Body of pancreas (tissue), 4 donors: ENCODE data around the gene AFF3. TPM values are rescaled to one million over a fixed set of nuclear protein-coding genes. Genes with fewer than 3 reads are reported as not detected.

Experiments
- ATAC-seq: fragments of 150-250 bp; one replicate; pipeline ENCODE4 v1.9.1; 2016
- DNase-seq, 4 donors: peaks; one replicate each; pipeline ENCODE4 v3.0.0-alpha.2; 2019
- H3K27ac ChIP-seq, 4 donors: fragments of 200-600 bp; sonication (generic); 1 replicate in 3 of 4; 2 replicates in 1 of 4; pipeline versions ENCODE4 v1.5.1 to v1.6.1; 2016 to 2019; ENCODE audit warnings: mild to moderate bottlenecking in 1 of 4, mixed read lengths in 1 of 4, moderate library complexity in 1 of 4
- H3K27me3 ChIP-seq, 2 donors: fragments of 200-600 bp; sonication (generic); one replicate each; pipeline ENCODE4 v1.6.0; 2016; ENCODE audit warnings: mild to moderate bottlenecking in 1 of 2
- H3K36me3 ChIP-seq, 2 donors: fragments of 200-600 bp; sonication (generic); replicated peaks in 1 of 2; 2 replicates each; pipeline ENCODE4 v1.5.1; 2016; ENCODE audit warnings: low read depth in 2 of 2; ENCODE audit not compliant: insufficient read depth in 1 of 2
- H3K4me1 ChIP-seq: fragments of 200-600 bp; sonication (generic); one replicate; pipeline ENCODE4 v1.6.0; 2016
- H3K4me3 ChIP-seq, 2 donors: fragments of 200-600 bp; sonication (generic); 1 replicate in 1 of 2; 2 replicates in 1 of 2; pipeline ENCODE4 v1.5.1; 2016 to 2019
- H3K9me3 ChIP-seq, 3 donors: fragments of 200-600 bp; sonication (generic); 1 replicate in 2 of 3; 2 replicates in 1 of 3; pipeline ENCODE4 v1.5.1; 2016
- POLR2A ChIP-seq, 3 donors: fragments of 450-650 bp; IDR thresholded peaks; one replicate each; pipeline ENCODE4 v1.6.1; 2016; ENCODE audit warnings: antibody characterized with exemption in 3 of 3, mild to moderate bottlenecking in 2 of 3
- WGBS, 2 donors: methylation state at CpG; one replicate each; pipeline ENCODE4 v1.1.5; 2017; 5-methylcytosine and 5-hydroxymethylcytosine counted together
- intact Hi-C: fragments of 100-400 bp; cut with DNase I; formaldehyde crosslinking; loops from one replicate; pipeline ENCODE4 v1.15.1; 2023
- total RNA-seq, 2 donors: library from RNA; depleted of rRNA; stranded (reverse); fragments of >200 nt; gene quantifications; one replicate each; pipeline ENCODE4 v1.1.0, GENCODE V29; 2016
- TF ChIP-seq, protein P1 (sequence below), 7 experiments: fragments of 450-650 bp in 4 of 7; fragments of 200-600 bp in 3 of 7; sonication (generic) in 3 of 7; IDR thresholded peaks; one replicate each; pipeline ENCODE4 v1.5.1; 2016 to 2019; ENCODE audit warnings: antibody characterized with exemption in 7 of 7

Gene AFF3
- total RNA-seq, 2 donors from 2014 or later: 0.52 to 0.99 TPM

DNA sequence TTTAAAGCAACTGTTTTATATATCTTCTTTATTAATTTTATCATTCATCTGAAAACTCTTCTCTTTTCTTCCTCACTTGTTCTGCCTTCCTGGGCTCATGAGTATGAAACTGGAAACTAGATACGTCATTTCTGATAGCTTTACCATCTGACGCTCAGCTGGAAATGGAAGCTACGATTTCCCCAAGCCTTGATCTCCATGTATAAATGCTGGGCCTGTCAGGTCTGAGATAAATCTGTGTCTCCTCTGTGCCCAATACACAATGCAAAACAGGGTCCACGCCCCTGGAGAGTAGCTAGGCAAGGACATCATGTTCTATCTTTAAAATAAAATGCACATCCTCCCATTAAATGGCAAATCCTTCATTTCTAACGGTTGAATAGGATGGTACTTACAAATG is 238.4 kb downstream of the AFF3 start:
- WGBS, 2 donors: 75 to 79% methylated on average over 5 of the region's 5 CpGs
- Histone ChIP-seq H3K27me3 (no peaks in the 10 kb centered on the region), H3K36me3 (no peaks in the 10 kb centered on the region), H3K4me3 (no peak overlapping the region), H3K9me3 (no peaks in the 10 kb centered on the region), H3K27ac (no peak overlapping the region), H3K4me1 (peaks cover 15% of the 10 kb centered on the region)
- intact Hi-C loops: no loop called here
- TF ChIP-seq, protein P1, sequence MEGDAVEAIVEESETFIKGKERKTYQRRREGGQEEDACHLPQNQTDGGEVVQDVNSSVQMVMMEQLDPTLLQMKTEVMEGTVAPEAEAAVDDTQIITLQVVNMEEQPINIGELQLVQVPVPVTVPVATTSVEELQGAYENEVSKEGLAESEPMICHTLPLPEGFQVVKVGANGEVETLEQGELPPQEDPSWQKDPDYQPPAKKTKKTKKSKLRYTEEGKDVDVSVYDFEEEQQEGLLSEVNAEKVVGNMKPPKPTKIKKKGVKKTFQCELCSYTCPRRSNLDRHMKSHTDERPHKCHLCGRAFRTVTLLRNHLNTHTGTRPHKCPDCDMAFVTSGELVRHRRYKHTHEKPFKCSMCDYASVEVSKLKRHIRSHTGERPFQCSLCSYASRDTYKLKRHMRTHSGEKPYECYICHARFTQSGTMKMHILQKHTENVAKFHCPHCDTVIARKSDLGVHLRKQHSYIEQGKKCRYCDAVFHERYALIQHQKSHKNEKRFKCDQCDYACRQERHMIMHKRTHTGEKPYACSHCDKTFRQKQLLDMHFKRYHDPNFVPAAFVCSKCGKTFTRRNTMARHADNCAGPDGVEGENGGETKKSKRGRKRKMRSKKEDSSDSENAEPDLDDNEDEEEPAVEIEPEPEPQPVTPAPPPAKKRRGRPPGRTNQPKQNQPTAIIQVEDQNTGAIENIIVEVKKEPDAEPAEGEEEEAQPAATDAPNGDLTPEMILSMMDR (IDR thresholded peaks at IDR 0.05): no peak
- no peak for TF ChIP-seq POLR2A (IDR thresholded peaks at IDR 0.05)
- no peak for ATAC-seq
- DNase-seq: no peak

DNA sequence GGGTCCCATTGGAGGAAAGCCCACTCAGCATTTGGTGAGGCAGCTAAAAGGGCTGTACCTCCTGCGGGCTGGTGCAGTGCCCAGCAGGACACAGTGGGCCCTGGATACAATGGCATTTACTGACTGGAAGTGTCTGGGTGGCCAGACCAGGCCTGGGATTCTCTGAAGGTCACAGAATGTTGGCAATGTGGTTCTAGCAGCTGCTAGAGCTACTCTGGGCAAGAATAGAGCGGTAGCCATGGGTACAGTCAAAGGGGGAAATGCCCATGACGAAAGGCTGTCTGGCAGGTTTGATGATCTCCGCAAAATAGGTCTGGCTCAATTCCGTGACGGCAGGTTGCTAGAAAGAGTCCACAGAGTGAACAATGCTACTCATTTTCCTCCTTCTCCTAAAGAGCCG is 241.8 kb downstream of the AFF3 start:
- intact Hi-C loops: no loop called here
- no peaks in the 10 kb centered on the region for H3K36me3 ChIP-seq
- H3K27ac ChIP-seq: no peak overlapping the region
- TF ChIP-seq, protein P1 (IDR thresholded peaks at IDR 0.05): no peak
- no peak for TF ChIP-seq POLR2A (IDR thresholded peaks at IDR 0.05)
- H3K4me1 ChIP-seq: peaks cover 16% of the 10 kb centered on the region
- H3K9me3 ChIP-seq: no peaks in the 10 kb centered on the region
- H3K27me3 ChIP-seq: no peaks in the 10 kb centered on the region
- WGBS, 2 donors: 82 to 85% methylated on average over 7 of the region's 7 CpGs
- ATAC-seq (peak; percentile 42), DNase-seq (peak in 2 of 4 donors; percentile 20 to 22)
- no peak overlapping the region for H3K4me3 ChIP-seq

DNA sequence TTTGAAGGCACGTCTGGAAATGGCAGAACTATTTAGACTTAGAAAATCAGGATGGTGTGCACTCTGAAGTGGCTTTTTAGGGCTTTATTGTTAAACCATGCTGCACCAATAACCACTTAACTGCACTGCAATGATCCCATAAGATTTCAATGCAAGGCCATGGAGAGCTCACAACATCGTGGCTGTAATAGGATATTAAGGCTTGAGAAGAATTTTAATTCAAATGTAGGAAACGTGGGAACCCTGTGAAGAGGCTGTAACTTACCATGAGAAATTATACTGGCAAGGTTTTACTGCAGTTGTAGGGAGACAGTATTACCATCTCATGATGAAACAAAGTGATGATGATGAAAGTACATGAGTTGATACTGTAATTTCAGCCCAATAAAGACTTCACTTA is 242.5 kb downstream of the AFF3 start:
- Histone ChIP-seq H3K27me3 (no peaks in the 10 kb centered on the region), H3K27ac (no peak overlapping the region), H3K36me3 (no peaks in the 10 kb centered on the region), H3K9me3 (no peaks in the 10 kb centered on the region), H3K4me1 (peaks cover 16% of the 10 kb centered on the region), H3K4me3 (no peak overlapping the region)
- no peak for DNase-seq
- 66 to 74% methylated on average over 3 of the region's 3 CpGs for WGBS, 2 donors
- intact Hi-C loops: no loop called here
- no peak for ATAC-seq
- no peak for TF ChIP-seq POLR2A (IDR thresholded peaks at IDR 0.05)
- TF ChIP-seq, protein P1 (IDR thresholded peaks at IDR 0.05): no peak

DNA sequence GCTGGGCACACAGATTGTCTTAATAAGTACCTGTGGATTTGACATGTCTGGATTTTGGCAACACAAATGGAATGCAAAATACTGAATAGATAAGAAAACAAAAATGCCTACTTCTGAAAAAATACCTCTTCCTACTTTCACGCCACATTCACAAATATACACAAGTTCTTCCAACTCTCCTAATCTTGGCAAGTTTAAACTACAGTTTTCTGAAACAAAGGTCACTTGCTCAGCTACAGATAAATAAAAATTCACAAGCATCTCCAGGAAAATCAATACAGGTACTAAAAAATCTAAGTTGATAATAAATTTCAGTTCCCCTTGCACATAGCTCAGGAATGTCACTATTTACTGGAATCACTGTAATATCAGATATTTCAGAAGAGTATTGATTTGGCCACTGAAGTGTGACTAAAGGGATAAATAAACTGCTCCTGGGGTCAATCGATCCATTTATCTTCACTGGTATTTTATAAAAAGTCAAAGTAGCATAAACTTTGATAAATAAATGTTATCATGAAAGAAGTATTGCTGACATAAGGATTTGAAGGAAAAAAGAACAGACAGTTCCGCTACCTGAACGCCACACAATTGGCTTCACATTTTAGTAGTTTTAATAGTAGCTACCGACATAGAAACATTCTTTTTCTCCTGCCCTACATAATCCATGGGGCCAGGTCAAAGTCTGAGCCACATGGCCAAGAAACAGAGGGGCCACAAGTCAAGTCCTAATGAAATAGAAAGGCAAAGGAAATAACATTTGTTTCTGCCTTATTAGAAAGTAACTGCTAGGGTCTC is 243.1 kb downstream of the AFF3 start:
- TF ChIP-seq POLR2A (IDR thresholded peaks at IDR 0.05): no peak
- TF ChIP-seq, protein P1 (IDR thresholded peaks at IDR 0.05): no peak
- no peaks in the 10 kb centered on the region for H3K9me3 ChIP-seq
- ATAC-seq (peak; percentile 45), DNase-seq (no peak)
- H3K27me3 ChIP-seq: no peaks in the 10 kb centered on the region
- no peaks in the 10 kb centered on the region for H3K36me3 ChIP-seq
- intact Hi-C loops: no loop called here
- H3K27ac ChIP-seq: no peak overlapping the region
- H3K4me3 ChIP-seq: no peak overlapping the region
- peaks cover 16% of the 10 kb centered on the region for H3K4me1 ChIP-seq
- 20% methylated on average over 5 of the region's 5 CpGs for WGBS, 2 donors
